Measurements from ENCODE around the gene SOX5. TPM values are rescaled to one million over a fixed set of nuclear protein-coding genes. Genes with fewer than 3 reads are reported as not detected.

Gene SOX5
- total and polyA plus RNA-seq, 2 donors (not counting 1 experiment from before 2014, with no cell fraction given), result 3.9 to 17.2 TPM

GRCh38 chr12:23952071-23952470, 2.6 kb upstream of the SOX5 start:
- DNase-seq (no peak), ATAC-seq (ENCODE audit: low read depth) (no peak)
- no peaks in the 10 kb centered on the region for H3K4me1 Mint-ChIP-seq
- H3K27ac Mint-ChIP-seq, result no peak overlapping the region
- Histone ChIP-seq H3K36me3 (replicated peaks in 1 of 2; ENCODE audit: control extremely low read depth in 1 of 2, control insufficient read depth in 1 of 2, extremely low read depth in 1 of 2, insufficient read depth in 2 of 2, low read length in 1 of 2) (no peaks in the 10 kb centered on the region), H3K9ac (ENCODE audit: low read length) (no peak overlapping the region), H3K4me1 (ENCODE audit: control insufficient read depth in 2 of 2, insufficient read depth in 2 of 2, low read length in 2 of 2) (peaks cover 5 to 19% of the 10 kb centered on the region in 2 donors), H2AFZ (ENCODE audit: insufficient read depth, low read depth, low read length, poor library complexity, severe bottlenecking) (no peak overlapping the region), H3K4me3 (ENCODE audit: control extremely low read depth in 1 of 5, extremely low read depth in 1 of 5, insufficient read depth in 1 of 5, low read depth in 2 of 5, low read length in 4 of 5) (no peak overlapping the region), H3K79me2 (ENCODE audit: control insufficient read depth, insufficient read depth, low read length) (no peaks in the 10 kb centered on the region), H3K4me2 (replicated peaks; ENCODE audit: low read depth, low read length, poor library complexity, severe bottlenecking) (no peak overlapping the region), H4K20me1 (ENCODE audit: control insufficient read depth, insufficient read depth, low read length, poor library complexity, severe bottlenecking) (no peaks in the 10 kb centered on the region), H3K27me3 (replicated peaks in 1 of 4; ENCODE audit: control extremely low read depth in 1 of 4, control insufficient read depth in 3 of 4, insufficient read depth in 4 of 4, low read length in 3 of 4) (peaks cover 0 to 14% (median 3%) of the 10 kb centered on the region in 4 experiments), H3K9me3 (ENCODE audit: control extremely low read depth in 1 of 3, control insufficient read depth in 2 of 3, insufficient read depth in 1 of 3, low read length in 2 of 3) (no peaks in the 10 kb centered on the region), H3K27ac (ENCODE audit: low read length in 2 of 2) (no peak overlapping the region)
- H3K9me3 Mint-ChIP-seq (ENCODE audit: insufficient read depth), result no peaks in the 10 kb centered on the region
- TF ChIP-seq EZH2 (IDR thresholded peaks at IDR 0.05; ENCODE audit: borderline replicate concordance, insufficient read depth, low read depth, low read length, poor library complexity, severe bottlenecking) (no peak), CTCF (IDR thresholded peaks at IDR 0.05) (no peak)
- ChIA-PET CTCF (no interaction called here), POLR2A (no interaction called here)
- H3K4me3 Mint-ChIP-seq, result no peak overlapping the region
- no CpG with 5 or more reads among the region's 3 CpGs for WGBS (ENCODE audit: insufficient coverage)
- no peaks in the 10 kb centered on the region for H3K27me3 Mint-ChIP-seq
- intact Hi-C loops (cut with micrococcal nuclease), result no loop called here

GRCh38 chr12:23950775-23951451, 1.4 kb upstream of the SOX5 start:
- no peak overlapping the region for H2AFZ ChIP-seq (ENCODE audit: insufficient read depth, low read depth, low read length, poor library complexity, severe bottlenecking)
- no peaks in the 10 kb centered on the region for H3K9me3 ChIP-seq (ENCODE audit: control extremely low read depth in 1 of 3, control insufficient read depth in 2 of 3, insufficient read depth in 1 of 3, low read length in 2 of 3)
- Mint-ChIP-seq H3K27me3 (no peaks in the 10 kb centered on the region), H3K27ac (no peak overlapping the region), H3K4me3 (no peak overlapping the region), H3K9me3 (ENCODE audit: insufficient read depth) (no peaks in the 10 kb centered on the region), H3K4me1 (no peaks in the 10 kb centered on the region)
- no peak overlapping the region for H3K27ac ChIP-seq (ENCODE audit: low read length in 2 of 2)
- peak overlapping the region in 1 of 5 experiments; percentile 28 for H3K4me3 ChIP-seq (ENCODE audit: control extremely low read depth in 1 of 5, extremely low read depth in 1 of 5, insufficient read depth in 1 of 5, low read depth in 2 of 5, low read length in 4 of 5)
- no peak overlapping the region for H3K4me2 ChIP-seq (replicated peaks; ENCODE audit: low read depth, low read length, poor library complexity, severe bottlenecking)
- no peak for ATAC-seq (ENCODE audit: low read depth)
- peaks cover 5 to 19% of the 10 kb centered on the region in 2 donors for H3K4me1 ChIP-seq (ENCODE audit: control insufficient read depth in 2 of 2, insufficient read depth in 2 of 2, low read length in 2 of 2)
- no peak for TF ChIP-seq CTCF (IDR thresholded peaks at IDR 0.05)
- no peak for TF ChIP-seq EZH2 (IDR thresholded peaks at IDR 0.05; ENCODE audit: borderline replicate concordance, insufficient read depth, low read depth, low read length, poor library complexity, severe bottlenecking)
- ChIA-PET CTCF (no interaction called here), POLR2A (no interaction called here)
- no peak for DNase-seq
- H3K9ac ChIP-seq (ENCODE audit: low read length), result no peak overlapping the region
- H3K36me3 ChIP-seq (replicated peaks in 1 of 2; ENCODE audit: control extremely low read depth in 1 of 2, control insufficient read depth in 1 of 2, extremely low read depth in 1 of 2, insufficient read depth in 2 of 2, low read length in 1 of 2), result no peaks in the 10 kb centered on the region
- peaks cover 0 to 14% (median 3%) of the 10 kb centered on the region in 4 experiments for H3K27me3 ChIP-seq (replicated peaks in 1 of 4; ENCODE audit: control extremely low read depth in 1 of 4, control insufficient read depth in 3 of 4, insufficient read depth in 4 of 4, low read length in 3 of 4)
- intact Hi-C loops (cut with micrococcal nuclease), result no loop called here
- H3K79me2 ChIP-seq (ENCODE audit: control insufficient read depth, insufficient read depth, low read length), result no peaks in the 10 kb centered on the region
- H4K20me1 ChIP-seq (ENCODE audit: control insufficient read depth, insufficient read depth, low read length, poor library complexity, severe bottlenecking), result no peaks in the 10 kb centered on the region
- WGBS (ENCODE audit: insufficient coverage), result 77% methylated on average over 4 of the region's 11 CpGs

Data from B cell (primary cell).